OCI-LY7 (cell line): ENCODE results near the gene ALOXE3. TPM values are rescaled to one million over a fixed set of nuclear protein-coding genes. Genes with fewer than 3 reads are reported as not detected.

ENCODE experiments used
- Bru-seq: library from RNA; stranded (reverse); fragments of 400-500 nt; gene quantifications from one replicate; lab custom pipeline; 2021; lab: Mats Ljungman, UMichigan
- BruChase-seq, 2 experiments: library from RNA; stranded (reverse); fragments of 400-500 nt; gene quantifications; one replicate each; lab custom pipeline; 2021; lab: Mats Ljungman, UMichigan
- BruUV-seq: library from RNA; stranded (reverse); fragments of 400-500 nt; replicated peaks from 2 replicates; lab custom pipeline; 2021; lab: Mats Ljungman, UMichigan
- CTCF ChIA-PET: fragments of 300-600 bp; sonication (Branson Sonifier 250); formaldehyde crosslinking; loops from one replicate; lab custom pipeline; 2022; ENCODE audit warnings: antibody characterized with exemption; ENCODE audit not compliant: unreplicated experiment; lab: Charles Lee
- POLR2A ChIA-PET: fragments of 300-600 bp; sonication (Branson Sonifier 250); formaldehyde crosslinking; loops from one replicate; lab custom pipeline; 2022; ENCODE audit warnings: antibody characterized with exemption; lab: Charles Lee
- DNase-seq: peaks from one replicate; pipeline ENCODE4 v3.0.0-alpha.2; 2015; ENCODE audit warnings: low spot score
- H2AFZ ChIP-seq: fragments of 200-600 bp; sonication (generic), shearing (Covaris generic); 2 replicates; pipeline ENCODE4 v1.6.1; 2014; ENCODE audit warnings: mild to moderate bottlenecking, antibody characterized with exemption, low read length, moderate library complexity
- H3K27ac ChIP-seq: fragments of 200-600 bp; sonication (generic); 2 replicates; pipeline ENCODE4 v1.5.1; 2014; ENCODE audit warnings: mixed run types, low read depth, mild to moderate bottlenecking, moderate library complexity, low read length, inconsistent platforms; ENCODE audit not compliant: poor library complexity, severe bottlenecking
- H3K36me3 ChIP-seq: fragments of 200-600 bp; sonication (generic); 2 replicates; pipeline ENCODE4 v1.6.1; 2014; ENCODE audit warnings: mild to moderate bottlenecking, antibody characterized with exemption, low read length, moderate library complexity, mixed read lengths; ENCODE audit not compliant: insufficient read depth
- H3K4me1 ChIP-seq: fragments of 200-600 bp; sonication (generic); 2 replicates; pipeline ENCODE4 v1.5.1; 2014; ENCODE audit warnings: mild to moderate bottlenecking, low read length; ENCODE audit not compliant: insufficient read depth, poor library complexity, severe bottlenecking
- H3K4me2 ChIP-seq: fragments of 200-600 bp; sonication (generic); 2 replicates; pipeline ENCODE4 v1.6.1; 2014; ENCODE audit warnings: mild to moderate bottlenecking, low read length
- H3K4me3 ChIP-seq: fragments of 200-600 bp; sonication (generic); 2 replicates; pipeline ENCODE4 v1.5.1; 2014; ENCODE audit warnings: mild to moderate bottlenecking, low read depth, low read length; ENCODE audit not compliant: poor library complexity, severe bottlenecking
- H3K79me2 ChIP-seq: fragments of 200-600 bp; sonication (generic); 2 replicates; pipeline ENCODE4 v1.6.1; 2016; ENCODE audit warnings: low read depth, mild to moderate bottlenecking, low read length, moderate library complexity, mixed read lengths; ENCODE audit not compliant: insufficient read depth
- H3K9me2 ChIP-seq: fragments of 200-600 bp; sonication (generic); 2 replicates; pipeline ENCODE4 v1.6.1; 2016; ENCODE audit warnings: mild to moderate bottlenecking, low read length, mixed read lengths; ENCODE audit not compliant: insufficient read depth
- H3K9me3 ChIP-seq: fragments of 200-600 bp; sonication (generic); 2 replicates; pipeline ENCODE4 v1.6.1; 2014; ENCODE audit warnings: mild to moderate bottlenecking, mixed run types, low read length, mixed read lengths
- H4K20me1 ChIP-seq: fragments of 200-600 bp; sonication (generic); 2 replicates; pipeline ENCODE4 v1.6.1; 2014; ENCODE audit warnings: mild to moderate bottlenecking, antibody characterized with exemption, low read length, moderate library complexity, mixed read lengths; ENCODE audit not compliant: insufficient read depth
- EZH2phosphoT487 ChIP-seq: fragments of 200-600 bp; sonication (generic); IDR thresholded peaks from 2 replicates; pipeline ENCODE4 v1.6.1; 2018; ENCODE audit warnings: low read depth, borderline replicate concordance, mild to moderate bottlenecking, mixed run types, antibody characterized with exemption, low read length, moderate library complexity, mixed read lengths
- intact Hi-C: fragments of 100-400 bp; cut with micrococcal nuclease; formaldehyde crosslinking; loops from one replicate; pipeline ENCODE4 v1.10.0; 2022; ENCODE audit not compliant: unreplicated experiment
- long read RNA-seq: library from polyadenylated mRNA; stranded (forward); transcript quantifications from one replicate; pipeline ENCODE4 v2.0.0, GENCODE V29; 2022
- total RNA-seq, 2 experiments: library from RNA; depleted of rRNA in 1 of 2; stranded (reverse); fragments of >200 nt in 1 of 2; shearing (Covaris generic) in 1 of 2; gene quantifications; 2 replicates each; pipeline ENCODE4 v1.2.3, GENCODE V29; 2014 to 2022
- TF ChIP-seq, protein P1 (sequence below): fragments of 200-600 bp; sonication (generic); conservative IDR thresholded peaks from 2 replicates; pipeline ENCODE4 v1.5.1; 2014; ENCODE audit warnings: mild to moderate bottlenecking, antibody characterized with exemption, low read length, moderate library complexity, mixed read lengths

ALOXE3 gene
- total RNA-seq (2014; rRNA removed; shearing (Covaris generic)), result not detected in 2 replicates
- 0.10 TPM in 1 of 2 replicates, not detected in the other for total RNA-seq (2022)
- percentile 14 among the genes with signal in this experiment for Bru-seq, nascent RNA
- percentile 9 among the genes with signal in this experiment for BruChase-seq, experiment 1, labeled RNA remaining after a 6-hour chase
- BruChase-seq, experiment 2, labeled RNA remaining after a 2-hour chase, result percentile 12 among the genes with signal in this experiment
- long read RNA-seq, result 0 reads

GRCh38 chr17:8117980-8118768 is at the start of gene ALOXE3:
ALOXE3 (minus strand) TSS chr17:8118514; CDS start chr17:8117990, 524 bp downstream.
- Histone ChIP-seq H3K4me1 (peaks cover 32% of the 10 kb centered on the region), H3K27ac (peak within 1 kb of the TSS; percentile 79), H3K79me2 (no peaks in the 10 kb centered on the region), H3K4me2 (peak within 1 kb of the TSS; percentile 98), H3K36me3 (no peaks in the 10 kb centered on the region), H3K9me2 (no peaks in the 10 kb centered on the region), H4K20me1 (no peaks in the 10 kb centered on the region), H2AFZ (peak within 1 kb of the TSS; percentile 92), H3K9me3 (no peaks in the 10 kb centered on the region), H3K4me3 (peak within 1 kb of the TSS; percentile 79)
- ChIA-PET CTCF (interaction anchor here (1.0 to 1.9 kb wide), 2 partner anchors 27 to 39 kb away, joined by 3 to 6 read pairs; no protein-coding TSS in a partner anchor), POLR2A (no interaction called here)
- no peak for DNase-seq
- TF ChIP-seq EZH2phosphoT487, result no peak
- TF ChIP-seq, protein P1, sequence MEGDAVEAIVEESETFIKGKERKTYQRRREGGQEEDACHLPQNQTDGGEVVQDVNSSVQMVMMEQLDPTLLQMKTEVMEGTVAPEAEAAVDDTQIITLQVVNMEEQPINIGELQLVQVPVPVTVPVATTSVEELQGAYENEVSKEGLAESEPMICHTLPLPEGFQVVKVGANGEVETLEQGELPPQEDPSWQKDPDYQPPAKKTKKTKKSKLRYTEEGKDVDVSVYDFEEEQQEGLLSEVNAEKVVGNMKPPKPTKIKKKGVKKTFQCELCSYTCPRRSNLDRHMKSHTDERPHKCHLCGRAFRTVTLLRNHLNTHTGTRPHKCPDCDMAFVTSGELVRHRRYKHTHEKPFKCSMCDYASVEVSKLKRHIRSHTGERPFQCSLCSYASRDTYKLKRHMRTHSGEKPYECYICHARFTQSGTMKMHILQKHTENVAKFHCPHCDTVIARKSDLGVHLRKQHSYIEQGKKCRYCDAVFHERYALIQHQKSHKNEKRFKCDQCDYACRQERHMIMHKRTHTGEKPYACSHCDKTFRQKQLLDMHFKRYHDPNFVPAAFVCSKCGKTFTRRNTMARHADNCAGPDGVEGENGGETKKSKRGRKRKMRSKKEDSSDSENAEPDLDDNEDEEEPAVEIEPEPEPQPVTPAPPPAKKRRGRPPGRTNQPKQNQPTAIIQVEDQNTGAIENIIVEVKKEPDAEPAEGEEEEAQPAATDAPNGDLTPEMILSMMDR, result no peak
- intact Hi-C loops, result loop anchor here (1.0 to 5.0 kb wide), 3 partner anchors 39 to 231 kb away; partner anchors contain the start of gene CHD3
- BruUV-seq, result no TSS peak

GRCh38 chr17:8167526-8167925 is 49.2 kb upstream of the ALOXE3 start:
- Histone ChIP-seq H3K9me2 (no peaks in the 10 kb centered on the region), H3K4me1 (peaks cover 25% of the 10 kb centered on the region), H3K4me3 (no peak overlapping the region), H4K20me1 (no peaks in the 10 kb centered on the region), H2AFZ (no peak overlapping the region), H3K27ac (no peak overlapping the region), H3K36me3 (no peaks in the 10 kb centered on the region), H3K79me2 (peaks cover 2% of the 10 kb centered on the region; the same call in 1 of the 2 replicates), H3K4me2 (no peak overlapping the region), H3K9me3 (no peaks in the 10 kb centered on the region)
- no peak for DNase-seq
- TF ChIP-seq EZH2phosphoT487, result no peak
- TF ChIP-seq, protein P1, result no peak
- ChIA-PET CTCF (no interaction called here), POLR2A (interaction anchor here (1.1 kb wide), 1 partner anchor 11 kb away, joined by 3 read pairs; no protein-coding TSS in a partner anchor)
- intact Hi-C loops, result no loop called here
- BruUV-seq, result no TSS peak
